Measurements from ENCODE around the gene COLEC11. TPM values are rescaled to one million over a fixed set of nuclear protein-coding genes. Genes with fewer than 3 reads are reported as not detected.

Gene COLEC11
- total and polyA plus RNA-seq, 9 of the 15 experiments (the other 6 are each of a cell fraction or from before 2014, with no cell fraction given), result 0.32 to 4.3 (median 1.8) TPM

DNA sequence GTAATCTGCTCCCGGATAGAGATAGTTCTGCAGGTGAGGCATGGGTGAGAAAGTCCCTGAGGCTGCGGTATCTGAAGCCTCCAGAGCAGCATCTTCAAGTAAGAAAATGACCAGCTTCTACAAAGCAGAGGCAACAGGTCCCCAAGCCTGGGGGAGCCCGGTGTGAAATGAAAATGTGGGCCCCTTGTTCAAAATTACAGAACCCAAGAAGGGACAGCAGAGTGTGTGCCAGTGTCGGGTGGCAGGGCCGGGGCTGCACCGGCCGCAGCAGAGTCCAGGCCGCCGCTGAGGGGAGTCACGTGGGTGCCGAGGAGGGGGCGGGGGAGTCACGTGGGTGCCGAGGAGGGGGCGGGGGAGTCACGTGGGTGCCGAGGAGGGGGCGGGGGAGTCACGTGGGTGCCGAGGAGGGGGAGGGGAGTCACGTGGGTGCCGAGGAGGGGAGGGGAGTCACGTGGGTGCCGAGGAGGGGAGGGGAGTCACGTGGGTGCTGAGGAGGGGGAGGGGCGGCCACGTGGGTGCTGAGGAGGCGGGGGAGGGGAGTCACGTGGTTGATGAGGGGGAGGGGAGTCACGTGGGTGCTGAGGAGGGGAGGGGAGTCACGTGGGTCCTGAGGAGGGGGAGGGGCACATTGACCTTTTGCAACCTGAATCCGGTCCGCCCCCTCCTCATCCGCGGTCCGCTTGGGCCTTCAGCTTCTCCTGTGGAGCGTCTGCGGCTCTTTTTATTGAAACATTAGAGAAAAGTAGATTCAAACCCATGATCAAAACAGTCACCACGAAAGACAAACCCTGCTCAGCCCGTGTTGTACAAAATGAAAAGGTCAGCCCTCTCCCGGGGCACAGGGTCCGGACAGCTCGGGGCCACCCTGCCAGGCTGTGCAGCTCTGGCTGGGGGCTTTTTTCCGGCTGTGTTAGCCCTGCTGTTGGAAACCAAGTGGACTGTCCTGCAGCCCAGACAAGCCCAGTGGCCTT, 10.4 kb downstream of the COLEC11 start (continued):
- TF ChIP-seq, protein P1, sequence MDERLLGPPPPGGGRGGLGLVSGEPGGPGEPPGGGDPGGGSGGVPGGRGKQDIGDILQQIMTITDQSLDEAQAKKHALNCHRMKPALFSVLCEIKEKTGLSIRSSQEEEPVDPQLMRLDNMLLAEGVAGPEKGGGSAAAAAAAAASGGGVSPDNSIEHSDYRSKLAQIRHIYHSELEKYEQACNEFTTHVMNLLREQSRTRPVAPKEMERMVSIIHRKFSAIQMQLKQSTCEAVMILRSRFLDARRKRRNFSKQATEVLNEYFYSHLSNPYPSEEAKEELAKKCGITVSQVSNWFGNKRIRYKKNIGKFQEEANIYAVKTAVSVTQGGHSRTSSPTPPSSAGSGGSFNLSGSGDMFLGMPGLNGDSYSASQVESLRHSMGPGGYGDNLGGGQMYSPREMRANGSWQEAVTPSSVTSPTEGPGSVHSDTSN (CRISPR knock-in tag; IDR thresholded peaks at IDR 0.05; ENCODE audit: low read depth), result no peak
- TF ChIP-seq, protein P1 (tag; conservative IDR thresholded peaks at IDR 0.05; ENCODE audit: low read depth), result no peak
- TF ChIP-seq SP1 (CRISPR knock-in tag; IDR thresholded peaks at IDR 0.05) (no peak), ESRRB (CRISPR knock-in tag; IDR thresholded peaks at IDR 0.05; ENCODE audit: borderline replicate concordance) (no peak), ZNF212 (CRISPR knock-in tag; IDR thresholded peaks at IDR 0.05) (no peak), ATF7 (IDR thresholded peaks at IDR 0.05) (no peak), KLF1 (tag; IDR thresholded peaks at IDR 0.05) (no peak), MED1 (CRISPR knock-in tag; IDR thresholded peaks at IDR 0.05; ENCODE audit: borderline replicate concordance) (no peak), ZNF644 (tag; IDR thresholded peaks at IDR 0.05; ENCODE audit: low read depth) (peak; percentile 54; the same call in 1 of the 2 replicates), ZNF143 (CRISPR knock-in tag; IDR thresholded peaks at IDR 0.05) (no peak), C11orf30 (IDR thresholded peaks at IDR 0.05; ENCODE audit: low read depth) (no peak), ARNT (IDR thresholded peaks at IDR 0.05) (no peak), RBM17 (IDR thresholded peaks at IDR 0.05; ENCODE audit: borderline replicate concordance, low read depth, low read length) (no peak), SOX6 (IDR thresholded peaks at IDR 0.05) (no peak), COPS2 (conservative IDR thresholded peaks at IDR 0.05) (no peak), SRSF7 (optimal IDR thresholded peaks at IDR 0.05; ENCODE audit: low read depth, low read length) (no peak), ZNF561 (CRISPR knock-in tag; conservative IDR thresholded peaks at IDR 0.05) (no peak), ZNF347 (CRISPR knock-in tag; IDR thresholded peaks at IDR 0.05; ENCODE audit: low read depth) (no peak), SAFB (IDR thresholded peaks at IDR 0.05; ENCODE audit: borderline replicate concordance, low read depth, low read length) (no peak), TEAD2 (tag; IDR thresholded peaks at IDR 0.05) (no peak), FOXP1 (CRISPR knock-in tag; IDR thresholded peaks at IDR 0.05) (no peak), SREBF1 (IDR thresholded peaks at IDR 0.05; ENCODE audit: borderline replicate concordance, low read depth, low read length) (no peak), STAT5A (IDR thresholded peaks at IDR 0.05; ENCODE audit: borderline replicate concordance, low read length) (no peak; the same call in 1 of the 2 replicates)
- TF ChIP-seq, protein P2, sequence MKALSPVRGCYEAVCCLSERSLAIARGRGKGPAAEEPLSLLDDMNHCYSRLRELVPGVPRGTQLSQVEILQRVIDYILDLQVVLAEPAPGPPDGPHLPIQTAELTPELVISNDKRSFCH (CRISPR knock-in tag; IDR thresholded peaks at IDR 0.05), result no peak
- TF ChIP-seq, protein P2 (tag; IDR thresholded peaks at IDR 0.05), result peak; percentile 76
- TF ChIP-seq, protein P3, sequence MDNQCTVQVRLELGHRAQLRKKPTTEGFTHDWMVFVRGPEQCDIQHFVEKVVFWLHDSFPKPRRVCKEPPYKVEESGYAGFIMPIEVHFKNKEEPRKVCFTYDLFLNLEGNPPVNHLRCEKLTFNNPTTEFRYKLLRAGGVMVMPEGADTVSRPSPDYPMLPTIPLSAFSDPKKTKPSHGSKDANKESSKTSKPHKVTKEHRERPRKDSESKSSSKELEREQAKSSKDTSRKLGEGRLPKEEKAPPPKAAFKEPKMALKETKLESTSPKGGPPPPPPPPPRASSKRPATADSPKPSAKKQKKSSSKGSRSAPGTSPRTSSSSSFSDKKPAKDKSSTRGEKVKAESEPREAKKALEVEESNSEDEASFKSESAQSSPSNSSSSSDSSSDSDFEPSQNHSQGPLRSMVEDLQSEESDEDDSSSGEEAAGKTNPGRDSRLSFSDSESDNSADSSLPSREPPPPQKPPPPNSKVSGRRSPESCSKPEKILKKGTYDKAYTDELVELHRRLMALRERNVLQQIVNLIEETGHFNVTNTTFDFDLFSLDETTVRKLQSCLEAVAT (IDR thresholded peaks at IDR 0.05), result no peak
